Right ventricle myocardium superior (tissue), 1 donor: ENCODE results near the gene LTBP1. TPM values are rescaled to one million over a fixed set of nuclear protein-coding genes. Genes with fewer than 3 reads are reported as not detected.

ENCODE experiments used
- ATAC-seq: fragments of 200-7000 bp; cut with Tn5 transposase; one replicate; pipeline ENCODE4 v1.9.1; 2020; ENCODE audit warnings: mild to moderate bottlenecking; ENCODE audit not compliant: poor library complexity
- DNase-seq: peaks from one replicate; pipeline ENCODE4 v3.0.0-alpha.2; 2020
- intact Hi-C: fragments of 100-400 bp; cut with DNase I; formaldehyde crosslinking; loops from one replicate; pipeline ENCODE4 v1.11.2; 2022
- total RNA-seq: library from RNA; stranded (reverse); fragmentation: NEBNext Ultra II Directional; extraction: Animal tissue kit (Norgen Biotek cat#: 25700); gene quantifications from one replicate; pipeline ENCODE4 v1.2.1, GENCODE V29; 2021
- donor health status: DM: no; HTN: yes; CAD: no; lungs with severe emphysema.

LTBP1 gene
- total RNA-seq, 1 donor from 2014 or later: 79.9 TPM

DNA sequence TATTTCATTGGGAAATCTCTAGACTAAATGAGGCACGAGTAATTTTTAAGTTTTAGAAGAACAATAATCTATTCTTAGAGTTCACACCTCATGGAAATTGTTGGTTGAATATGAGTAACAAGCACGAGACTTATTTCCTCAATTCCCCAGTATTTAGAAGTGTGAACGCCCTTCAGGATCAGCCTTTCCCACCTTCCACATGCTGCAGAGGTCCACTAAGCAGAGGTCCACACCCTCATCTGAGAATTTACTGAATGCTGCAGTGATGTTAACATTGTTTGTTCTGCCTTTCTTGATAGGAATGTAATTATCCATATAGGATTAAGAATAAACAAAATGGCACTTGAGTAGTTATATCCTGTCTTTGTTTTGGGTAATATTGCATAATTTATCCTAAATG lies 41.8 kb downstream of the LTBP1 start:
- DNase-seq: no peak
- intact Hi-C loops: no loop called here
- no peak for ATAC-seq

DNA sequence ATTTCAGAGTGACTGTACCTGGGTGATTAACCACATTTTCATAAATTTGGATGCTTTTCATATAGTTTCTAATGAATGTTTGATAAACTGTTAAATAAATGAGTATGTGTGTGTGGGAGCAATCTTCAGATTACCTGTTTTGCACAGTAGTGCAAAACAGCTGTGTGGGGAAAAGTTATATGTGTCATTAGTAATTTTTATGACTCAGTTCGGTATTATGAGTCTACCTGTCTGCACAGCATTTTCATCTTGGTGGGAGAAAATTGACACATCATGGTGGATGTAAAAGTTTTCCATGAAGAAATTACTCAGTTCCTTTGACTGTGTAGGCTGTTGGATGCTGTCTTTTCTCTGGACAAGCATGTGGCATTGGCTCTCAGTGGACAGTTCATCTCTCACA lies 43.8 kb downstream of the LTBP1 start:
- DNase-seq (no peak), ATAC-seq (no peak)
- intact Hi-C loops: no loop called here

DNA sequence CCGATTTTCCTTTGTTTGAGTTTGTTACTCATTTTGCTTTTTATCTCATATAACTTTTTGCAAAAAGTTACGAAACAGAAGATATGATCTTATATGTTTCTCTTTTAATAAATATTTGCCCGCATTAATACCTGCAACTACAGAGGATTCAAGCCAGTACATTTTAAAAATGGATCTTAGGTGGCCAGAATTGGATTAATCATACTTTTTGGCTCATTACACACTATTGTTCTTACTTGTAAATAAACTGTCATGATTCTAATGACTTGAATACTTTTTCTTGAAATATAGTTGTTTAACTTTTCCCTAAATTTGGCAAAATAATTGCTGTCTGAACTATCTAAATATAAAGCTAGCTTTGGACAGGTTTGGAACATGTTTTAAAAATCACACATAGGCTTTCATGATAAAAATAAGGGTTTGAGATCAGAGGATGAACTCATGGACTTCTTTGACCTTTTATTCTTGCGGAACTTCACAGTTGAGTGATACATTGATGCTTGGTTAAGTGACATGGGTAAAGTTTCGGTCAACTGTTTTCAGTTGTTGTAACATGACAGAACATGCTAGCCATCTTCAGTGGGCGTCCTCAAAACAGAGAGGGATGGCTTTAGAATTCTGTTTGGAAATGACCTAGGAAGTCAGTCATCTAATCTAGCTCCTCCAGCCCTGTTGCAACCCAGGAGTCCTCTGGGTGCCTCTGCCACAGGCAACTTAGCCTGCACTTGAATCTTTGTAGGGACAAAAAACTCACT lies 44.5 kb downstream of the LTBP1 start:
- intact Hi-C loops: no loop called here
- ATAC-seq (no peak), DNase-seq (no peak)

DNA sequence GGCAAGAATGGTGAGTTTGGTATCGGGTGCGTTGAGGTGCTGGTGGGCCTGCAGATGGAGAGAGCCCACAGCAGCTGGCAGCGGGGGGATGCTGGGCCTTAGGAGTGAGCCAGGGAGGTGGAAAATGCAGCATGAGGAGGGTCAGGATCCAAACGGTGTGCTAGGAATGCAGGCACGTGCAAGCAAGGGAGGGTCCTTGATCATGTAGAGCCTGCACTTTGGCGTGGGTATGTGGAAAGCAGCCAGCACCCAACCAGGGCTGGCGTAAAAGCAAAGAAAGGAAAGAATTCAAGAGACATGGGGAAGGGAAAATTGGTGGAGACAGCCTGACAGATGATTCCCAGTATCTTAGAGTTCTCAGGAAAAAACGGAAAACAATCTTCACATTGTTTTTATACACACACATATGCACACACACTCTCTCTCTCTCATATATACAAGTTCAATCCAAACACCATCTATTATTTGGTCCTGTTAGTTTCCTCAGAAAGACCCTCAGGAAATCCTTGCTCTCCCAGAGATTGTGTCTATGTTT lies 46.3 kb downstream of the LTBP1 start:
- intact Hi-C loops: no loop called here
- no peak for ATAC-seq
- no peak for DNase-seq

DNA sequence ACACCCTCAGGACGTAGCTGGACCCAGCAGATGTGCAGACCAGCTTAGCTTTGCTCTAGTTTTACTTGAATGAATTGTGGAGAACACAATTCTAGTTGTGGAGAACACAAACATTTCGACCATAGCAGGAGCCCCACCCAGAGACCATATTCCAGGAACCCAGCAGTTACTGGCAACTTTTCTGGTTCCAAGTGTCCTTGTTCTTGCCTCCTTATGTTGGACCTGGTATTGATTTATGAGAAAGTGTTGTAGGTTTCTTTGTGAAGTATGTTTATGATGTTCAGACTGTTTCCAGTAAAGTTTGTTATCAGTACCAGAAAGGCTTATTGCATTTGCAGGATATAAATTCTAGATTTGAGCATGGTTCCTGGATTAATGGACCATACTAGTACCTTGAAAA lies 51.0 kb downstream of the LTBP1 start:
- DNase-seq (no peak), ATAC-seq (no peak)
- intact Hi-C loops: no loop called here

DNA sequence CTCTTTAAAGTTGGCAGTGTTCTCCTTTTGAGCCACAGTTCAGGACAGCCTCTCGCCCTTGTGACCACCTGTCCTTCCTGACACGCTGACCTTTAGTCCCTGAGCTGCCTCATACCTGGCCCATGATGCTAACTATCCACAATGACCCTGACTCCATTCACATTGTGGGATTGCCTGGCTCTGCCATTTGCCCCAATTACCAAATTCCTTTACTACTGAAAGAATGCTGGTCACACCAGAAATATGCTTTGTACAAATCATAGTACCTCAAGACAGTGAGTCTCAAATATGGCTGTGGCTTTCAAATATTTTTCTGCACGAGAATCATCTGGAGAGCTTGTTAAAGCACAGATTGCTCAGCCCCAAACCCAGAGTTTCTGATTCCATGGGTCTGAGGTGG lies 54.2 kb downstream of the LTBP1 start:
- DNase-seq (no peak), ATAC-seq (no peak)
- intact Hi-C loops: no loop called here

DNA sequence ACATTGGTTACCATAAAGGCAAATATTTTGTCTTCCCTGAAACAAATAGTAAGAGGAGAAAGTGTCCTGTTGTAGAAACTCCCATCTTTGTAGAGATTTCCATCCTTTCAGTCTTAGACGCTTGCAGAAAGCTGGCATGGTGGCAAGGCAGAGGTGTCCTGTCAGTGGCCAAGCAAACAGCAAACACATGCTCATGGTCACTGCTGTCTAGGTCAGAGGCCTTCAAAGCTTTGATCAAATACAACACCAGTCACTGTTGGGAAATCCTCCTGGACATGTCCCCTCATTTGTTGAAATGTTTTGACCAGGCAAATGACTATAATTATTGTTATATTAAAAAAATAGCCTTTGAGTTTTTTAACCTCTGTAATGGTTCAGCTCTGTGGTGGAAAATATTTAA lies 55.1 kb downstream of the LTBP1 start:
- DNase-seq (no peak), ATAC-seq (no peak)
- intact Hi-C loops: no loop called here

DNA sequence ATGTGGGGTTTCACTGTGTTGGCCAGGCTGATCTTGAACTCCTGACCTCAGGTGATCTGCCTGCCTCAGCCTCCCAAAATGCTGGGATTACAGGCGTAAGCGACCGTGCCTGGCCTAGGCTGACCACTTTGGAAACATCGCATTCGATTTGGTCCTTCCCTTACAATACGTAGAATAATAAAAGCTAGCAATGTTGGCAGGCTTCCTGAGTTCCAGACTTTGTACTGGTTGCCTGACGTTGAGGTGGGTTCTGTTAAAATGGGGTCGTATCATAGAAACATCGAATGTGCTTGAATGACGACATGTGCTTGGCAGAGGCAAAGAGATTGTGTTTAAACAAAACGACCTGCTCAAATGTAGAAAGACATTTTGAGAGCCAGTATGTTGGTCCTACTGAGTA lies 56.1 kb downstream of the LTBP1 start:
- ATAC-seq (no peak), DNase-seq (no peak)
- intact Hi-C loops: no loop called here

DNA sequence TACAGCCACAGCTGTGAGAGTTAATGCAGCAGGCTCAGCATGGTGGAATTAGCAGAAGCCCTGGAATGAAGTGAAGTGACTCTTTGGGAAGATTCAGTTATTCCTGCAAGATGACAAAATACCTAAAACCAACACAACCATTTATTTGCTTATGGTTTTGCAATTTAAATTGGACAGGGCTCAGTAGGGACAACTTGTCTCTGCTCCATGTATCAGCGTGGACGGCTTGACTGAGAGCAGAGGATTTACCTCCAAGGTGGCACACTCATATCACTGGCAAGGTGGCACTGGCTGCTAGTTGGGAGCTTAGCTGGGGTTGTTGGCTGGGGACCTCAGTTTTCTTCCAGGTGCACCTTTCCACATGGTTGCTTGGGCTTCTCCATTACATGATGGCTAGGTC lies 58.3 kb downstream of the LTBP1 start:
- peak; percentile 51 for ATAC-seq
- DNase-seq: no peak
- intact Hi-C loops: no loop called here

DNA sequence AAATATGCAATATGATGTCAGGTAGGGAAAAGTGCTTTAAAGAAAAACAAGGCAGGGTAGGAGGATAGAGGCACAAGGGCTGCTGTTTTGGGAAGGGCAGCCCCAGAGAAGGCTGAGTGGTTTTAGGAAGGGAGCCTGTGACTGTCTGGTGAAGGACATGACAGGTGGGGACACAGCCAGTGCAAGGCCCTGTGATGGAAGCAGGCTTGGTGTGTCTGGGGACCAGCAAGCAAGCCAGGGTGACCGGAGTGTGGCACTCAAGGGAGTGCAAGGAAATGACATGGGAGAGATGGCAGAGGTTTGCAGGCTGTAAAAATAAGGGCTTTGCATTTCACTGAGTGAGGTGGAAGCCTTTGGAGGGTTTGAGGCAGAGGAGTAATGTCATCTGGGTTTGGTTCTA lies 62.0 kb downstream of the LTBP1 start:
- no peak for DNase-seq
- intact Hi-C loops: no loop called here
- ATAC-seq: peak; percentile 42

DNA sequence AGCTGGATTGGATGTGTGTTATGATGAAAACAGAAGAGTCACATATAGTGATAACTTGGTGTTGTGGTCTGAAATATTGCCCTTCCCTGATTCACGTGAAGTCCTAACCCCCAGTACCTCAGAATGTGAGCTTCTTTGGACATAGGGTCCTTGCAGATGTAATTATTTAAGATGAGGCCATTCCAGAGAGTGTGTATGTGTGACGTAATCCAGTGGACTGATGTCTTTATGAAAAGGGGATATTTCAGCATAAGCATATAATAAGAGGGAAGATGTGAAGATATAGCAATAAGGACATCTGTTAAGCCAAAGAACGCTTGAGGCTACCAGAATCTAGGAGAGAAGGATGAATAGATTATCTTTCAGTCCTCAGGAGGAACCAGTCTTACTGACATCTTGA lies 62.5 kb downstream of the LTBP1 start:
- intact Hi-C loops: no loop called here
- DNase-seq: no peak
- ATAC-seq: no peak

DNA sequence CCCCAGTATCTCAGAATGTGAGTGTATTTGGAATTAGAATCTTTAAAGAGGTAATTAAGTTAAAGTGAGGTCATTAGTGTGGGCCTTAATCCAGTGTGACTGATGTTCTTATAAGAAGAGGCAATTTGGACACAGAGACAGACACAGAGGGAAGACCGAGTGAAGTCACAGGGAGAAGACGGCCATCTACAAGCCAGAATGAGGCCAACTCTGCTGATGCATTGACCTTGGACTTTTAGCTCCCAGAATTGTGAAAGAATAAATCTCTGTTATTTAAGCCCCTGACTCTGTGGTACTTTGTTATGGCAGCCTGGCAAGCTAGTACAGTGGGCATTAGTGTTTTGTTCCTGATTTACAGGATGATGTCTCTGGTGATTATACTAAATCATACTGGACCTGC lies 64.6 kb downstream of the LTBP1 start:
- no peak for ATAC-seq
- intact Hi-C loops: loop anchor here (10.0 kb wide), 1 partner anchor 57 kb away; no protein-coding TSS in a partner anchor

DNA sequence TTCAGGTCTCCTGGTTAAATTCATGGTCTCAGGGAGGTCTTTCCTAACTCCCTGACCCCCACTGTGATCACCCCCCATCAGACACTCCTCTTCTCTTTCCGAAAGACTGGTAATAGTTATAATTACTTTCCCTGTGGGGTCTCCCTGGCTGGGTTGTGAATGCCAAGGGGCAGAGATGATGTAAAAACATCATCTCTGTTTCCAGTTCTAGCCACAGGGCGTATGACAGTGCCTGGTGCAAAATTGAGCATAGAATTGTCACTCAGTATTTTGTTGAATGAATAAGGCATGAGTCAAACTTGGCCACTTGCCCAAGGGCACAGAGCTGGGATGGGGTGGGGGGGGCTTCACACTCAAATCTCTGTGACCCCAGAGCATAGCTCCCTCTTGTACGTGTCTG lies 65.2 kb downstream of the LTBP1 start:
- ATAC-seq: no peak
- no peak for DNase-seq
- intact Hi-C loops: loop anchor here (10.0 kb wide), 1 partner anchor 57 kb away; no protein-coding TSS in a partner anchor

More for the DNA sequence above, 64.6 kb downstream of the LTBP1 start:
- DNase-seq: no peak

DNA sequence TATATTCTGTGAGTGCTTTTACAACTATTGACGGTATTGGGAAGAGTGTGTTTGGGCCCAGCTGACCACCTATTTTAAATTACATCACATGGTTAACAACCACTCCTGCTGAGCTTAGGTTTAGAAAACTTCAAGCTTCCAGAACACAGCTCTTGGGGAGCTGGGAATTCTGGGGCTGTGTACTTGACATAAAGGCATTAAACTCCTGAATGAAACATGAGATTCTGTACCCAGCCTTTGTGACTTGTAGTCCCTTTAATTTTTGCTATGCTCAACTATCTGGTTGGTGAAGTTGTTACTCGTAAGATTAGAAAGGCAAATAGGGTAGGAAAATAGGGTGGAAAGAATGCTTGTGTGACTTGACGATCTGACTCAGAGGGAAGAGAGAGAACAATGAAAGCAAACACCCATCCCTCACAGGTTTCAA lies 66.9 kb downstream of the LTBP1 start:
- ATAC-seq (no peak), DNase-seq (no peak)
- intact Hi-C loops: loop anchor here (10.0 kb wide), 1 partner anchor 59 kb away; no protein-coding TSS in a partner anchor

DNA sequence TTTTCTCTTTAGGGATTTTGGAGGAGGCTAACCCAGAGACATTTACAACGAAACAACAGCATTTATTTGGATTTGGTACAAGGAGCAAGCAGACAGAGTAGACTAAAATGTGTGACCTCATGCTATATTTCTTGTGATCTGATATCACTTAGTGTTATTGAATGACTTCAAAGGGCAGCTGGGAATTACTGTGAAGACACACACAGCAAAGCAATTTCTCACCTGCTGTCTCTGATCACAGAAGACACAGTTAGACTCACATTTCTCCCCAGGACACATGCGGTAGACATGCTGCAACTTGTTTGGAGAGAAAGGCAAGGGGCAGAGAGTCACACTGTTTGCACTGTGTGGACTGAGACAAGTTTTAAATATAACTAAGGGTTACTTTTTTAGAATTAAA lies 67.5 kb downstream of the LTBP1 start:
- no peak for ATAC-seq
- intact Hi-C loops: loop anchor here (10.0 kb wide), 1 partner anchor 59 kb away; no protein-coding TSS in a partner anchor

DNA sequence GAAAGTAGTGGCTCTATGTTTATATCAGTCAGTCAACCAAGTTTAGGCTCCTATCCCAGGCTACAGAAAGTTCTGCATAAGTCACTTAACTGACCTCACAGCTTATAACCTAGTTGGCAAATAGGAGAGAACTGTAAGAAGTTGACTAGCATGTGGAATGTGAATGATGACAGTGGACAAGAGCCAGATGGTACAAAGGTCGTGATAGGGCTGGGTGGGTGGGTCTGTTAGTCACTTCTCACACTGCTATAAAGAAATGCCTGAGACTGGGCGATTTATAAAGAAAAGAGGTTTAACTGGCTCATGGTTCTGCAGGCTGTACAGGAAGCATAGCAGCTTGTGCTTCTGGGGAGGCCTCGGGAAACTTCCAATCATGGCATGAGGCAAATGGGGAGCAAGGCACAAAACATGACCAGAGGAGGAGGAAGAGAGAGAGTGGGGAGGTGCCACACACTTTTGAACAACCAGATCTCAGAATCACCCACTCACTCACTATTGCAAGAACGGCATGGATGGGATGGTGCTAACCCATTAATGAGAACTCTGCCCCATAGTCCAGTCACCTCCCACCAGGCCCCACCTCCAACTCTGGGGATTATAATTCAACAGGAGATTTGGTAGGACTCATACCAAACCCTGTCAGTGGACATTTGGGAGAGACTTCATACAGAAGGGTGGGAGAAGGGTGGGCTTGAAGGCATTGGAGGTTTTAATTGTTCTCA lies 68.8 kb downstream of the LTBP1 start:
- no peak for DNase-seq
- intact Hi-C loops: loop anchor here (10.0 kb wide), 1 partner anchor 61 kb away; no protein-coding TSS in a partner anchor
- peak; percentile 88 for ATAC-seq

More for the DNA sequence above, 67.5 kb downstream of the LTBP1 start:
- no peak for DNase-seq

DNA sequence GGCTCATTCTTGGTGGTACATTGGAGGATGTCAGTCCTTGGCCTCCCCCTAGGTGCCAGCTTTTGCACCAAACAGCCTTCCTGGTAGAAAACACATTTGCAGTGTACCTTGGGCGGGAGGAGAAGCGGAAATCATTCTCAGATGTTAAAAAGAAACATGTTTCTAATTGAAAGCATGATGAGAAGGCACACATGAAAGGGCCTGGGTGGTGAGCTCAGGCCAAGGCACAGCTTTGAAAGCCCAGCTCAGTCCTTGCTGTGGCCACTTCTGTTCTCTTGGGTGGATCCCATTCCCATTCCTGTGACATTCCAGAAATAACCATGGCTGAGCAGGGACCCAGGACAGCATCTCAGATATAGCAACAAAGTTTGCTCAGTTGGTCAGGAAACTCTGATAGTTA lies 71.5 kb downstream of the LTBP1 start:
- DNase-seq (no peak), ATAC-seq (no peak)
- intact Hi-C loops: loop anchor here (10.0 kb wide), 1 partner anchor 63 kb away; no protein-coding TSS in a partner anchor

DNA sequence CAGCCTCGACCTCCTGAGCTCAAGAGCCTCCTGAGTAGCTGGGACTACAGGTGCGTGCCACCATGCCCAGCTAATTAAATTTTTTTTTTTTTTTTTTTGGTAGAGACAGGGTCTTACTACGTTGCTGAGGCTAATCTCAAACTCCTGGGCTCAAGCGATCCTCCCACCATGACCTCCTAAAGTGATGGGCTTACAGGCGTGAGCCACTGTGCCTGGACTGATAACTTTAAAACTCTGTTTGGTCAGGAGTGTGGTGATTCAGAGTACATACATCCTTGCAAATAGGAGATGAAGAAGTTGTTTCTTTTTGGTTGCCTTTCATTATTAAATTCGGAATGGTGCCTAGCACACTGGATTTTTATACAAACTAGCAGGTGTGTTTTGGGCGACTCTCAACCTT lies 73.0 kb downstream of the LTBP1 start:
- intact Hi-C loops: loop anchor here (10.0 kb wide), 1 partner anchor 65 kb away; no protein-coding TSS in a partner anchor
- no peak for DNase-seq
- ATAC-seq: no peak

DNA sequence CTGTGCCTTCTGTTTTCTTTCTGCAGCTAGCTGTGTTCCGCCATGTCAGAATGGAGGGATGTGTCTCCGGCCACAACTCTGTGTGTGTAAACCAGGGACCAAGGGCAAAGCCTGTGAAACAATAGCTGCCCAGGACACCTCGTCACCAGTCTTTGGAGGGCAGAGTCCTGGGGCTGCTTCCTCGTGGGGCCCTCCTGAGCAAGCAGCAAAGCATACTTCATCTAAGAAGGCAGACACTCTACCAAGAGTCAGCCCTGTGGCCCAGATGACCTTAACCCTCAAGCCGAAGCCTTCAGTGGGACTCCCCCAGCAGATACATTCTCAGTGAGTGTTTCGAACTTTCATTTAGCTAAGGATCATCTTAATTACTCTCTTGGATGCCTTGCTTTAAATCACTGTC lies 74.1 kb downstream of the LTBP1 start:
- ATAC-seq (peak; percentile 21), DNase-seq (no peak)
- intact Hi-C loops: no loop called here
